A549 (cell line): ENCODE results near the gene COX11. TPM values are rescaled to one million over a fixed set of nuclear protein-coding genes. Genes with fewer than 3 reads are reported as not detected.

ENCODE experiments used
- ATAC-seq, 2 experiments: fragments of 200-7000 bp in 1 of 2; fragments of >200 bp in 1 of 2; cut with Nextera tagmentation in 1 of 2; cut with Tn5 transposase in 1 of 2; 3 replicates each; pipeline versions ENCODE4 v1.8.0 to v1.9.1; 2018 to 2020; ENCODE audit warnings: mild to moderate bottlenecking in 1 of 2, moderate library complexity in 1 of 2
- CTCF ChIA-PET: fragments of 300-600 bp; sonication (Branson Sonifier 250); formaldehyde crosslinking; extraction: SDS; loops from one replicate; lab custom pipeline; 2021; ENCODE audit warnings: antibody characterized with exemption, inconsistent platforms; lab: Yijun Ruan, JAX
- POLR2A ChIA-PET: fragments of 350-600 bp; formaldehyde crosslinking; extraction: SDS; loops from one replicate; lab custom pipeline; 2021; ENCODE audit warnings: antibody characterized with exemption, inconsistent platforms; lab: Yijun Ruan, JAX
- DNase-seq, 2 experiments: peaks; one replicate each; pipeline versions ENCODE4 v3.0.0 to v3.0.0-alpha.2; 2011 to 2016; ENCODE audit warnings: low read depth in 1 of 2, low spot score in 1 of 2
- FAIRE-seq: peaks from 2 replicates; lab custom pipeline; 2011; peaks lifted over from hg19 to GRCh38; lab: Jason Lieb, UNC
- H3K27ac ChIP-seq, 2 experiments: fragments of >200 bp; sonication (Bioruptor Twin); formaldehyde crosslinking; 3 replicates each; pipeline ENCODE4 v1.5.1; 2016 to 2017
- H3K4me1 ChIP-seq: fragments of >200 bp; sonication (Bioruptor Twin); formaldehyde crosslinking; 3 replicates; pipeline ENCODE4 v1.6.1; 2016
- H3K4me2 ChIP-seq: fragments of >200 bp; sonication (Bioruptor Twin); formaldehyde crosslinking; 3 replicates; pipeline ENCODE4 v1.6.1; 2016
- H3K4me3 ChIP-seq: fragments of >200 bp; sonication (Bioruptor Twin); formaldehyde crosslinking; 3 replicates; pipeline ENCODE4 v1.5.1; 2016
- H3K9me3 ChIP-seq: fragments of >200 bp; sonication (Bioruptor Twin); formaldehyde crosslinking; 3 replicates; pipeline ENCODE4 v1.6.1; 2016
- CBX8 ChIP-seq: fragments of 200-600 bp; sonication (generic); IDR thresholded peaks from 2 replicates; pipeline ENCODE4 v1.6.1; 2016
- CHD2 ChIP-seq: fragments of 150-350 bp; IDR thresholded peaks from 2 replicates; pipeline ENCODE4 v1.6.1; 2014; ENCODE audit warnings: low read length; ENCODE audit not compliant: partially characterized antibody
- CHD4 ChIP-seq: fragments of 200-600 bp; sonication (generic); IDR thresholded peaks from 2 replicates; pipeline ENCODE4 v1.6.1; 2016; ENCODE audit warnings: antibody characterized with exemption, mild to moderate bottlenecking, borderline replicate concordance
- EHF ChIP-seq: fragments of 250-450 bp; sonication (Bioruptor Pico); IDR thresholded peaks from 2 replicates; pipeline ENCODE4 v1.5.0; 2020; ENCODE audit warnings: mild to moderate bottlenecking
- ELK1 ChIP-seq: fragments of 150-350 bp; IDR thresholded peaks from 2 replicates; pipeline ENCODE4 v1.6.1; 2014; ENCODE audit warnings: low read depth, mild to moderate bottlenecking, low read length
- EP300 ChIP-seq, 2 experiments: fragments of >200 bp; sonication (Bioruptor Twin); formaldehyde crosslinking; IDR thresholded peaks; 2 replicates in 1 of 2; 3 replicates in 1 of 2; pipeline ENCODE4 v1.6.1; 2016 to 2017
- FOSB ChIP-seq: fragments of 250-450 bp; sonication (Bioruptor Pico); IDR thresholded peaks from 2 replicates; pipeline ENCODE4 v1.5.0; 2020; ENCODE audit warnings: mild to moderate bottlenecking, moderate library complexity
- FOXS1 ChIP-seq: fragments of 250-450 bp; sonication (Bioruptor Pico); IDR thresholded peaks from 2 replicates; pipeline ENCODE4 v1.5.0; 2020; ENCODE audit warnings: mild to moderate bottlenecking, moderate library complexity
- GATA3 ChIP-seq: IDR thresholded peaks from 2 replicates; pipeline ENCODE4 v1.6.1; 2012; ENCODE audit warnings: borderline replicate concordance
- HEYL ChIP-seq: fragments of 250-450 bp; sonication (Bioruptor Pico); IDR thresholded peaks from 2 replicates; pipeline ENCODE4 v1.8.0; 2021; ENCODE audit warnings: mild to moderate bottlenecking, moderate library complexity
- HOXB13 ChIP-seq: fragments of 250-450 bp; sonication (Bioruptor Pico); IDR thresholded peaks from 2 replicates; pipeline ENCODE4 v1.5.0; 2020; ENCODE audit warnings: low read depth, mild to moderate bottlenecking, moderate library complexity
- JUN ChIP-seq, 2 experiments: fragments of >200 bp; sonication (Bioruptor Twin); formaldehyde crosslinking; IDR thresholded peaks; 2 replicates in 1 of 2; 3 replicates in 1 of 2; pipeline ENCODE4 v1.6.1; 2016 to 2017
- JUNB ChIP-seq: fragments of >200 bp; sonication (Bioruptor Twin); formaldehyde crosslinking; IDR thresholded peaks from 2 replicates; pipeline ENCODE4 v1.6.1; 2016
- KDM1A ChIP-seq: fragments of 200-600 bp; sonication (generic); IDR thresholded peaks from 2 replicates; pipeline ENCODE4 v1.6.1; 2016; ENCODE audit warnings: low read depth, mild to moderate bottlenecking
- KDM5A ChIP-seq: fragments of 200-600 bp; sonication (generic); IDR thresholded peaks from 2 replicates; pipeline ENCODE4 v1.6.1; 2016; ENCODE audit warnings: antibody characterized with exemption, mild to moderate bottlenecking
- MAFK ChIP-seq: fragments of 450-650 bp; IDR thresholded peaks from 2 replicates; pipeline ENCODE4 v1.6.1; 2014; ENCODE audit not compliant: partially characterized antibody
- MAZ ChIP-seq: fragments of 150-350 bp; IDR thresholded peaks from 2 replicates; pipeline ENCODE4 v1.6.1; 2014; ENCODE audit warnings: antibody characterized with exemption, low read depth, low read length, borderline replicate concordance
- NPAS2 ChIP-seq: fragments of 250-450 bp; sonication (Bioruptor Pico); IDR thresholded peaks from 2 replicates; pipeline ENCODE4 v1.8.0; 2022; ENCODE audit warnings: mild to moderate bottlenecking, moderate library complexity, borderline replicate concordance
- NR3C1 ChIP-seq: fragments of >200 bp; sonication (Bioruptor Twin); formaldehyde crosslinking; IDR thresholded peaks from 3 replicates; pipeline ENCODE4 v1.6.1; 2017
- POLR2A ChIP-seq: IDR thresholded peaks from 2 replicates; pipeline ENCODE4 v1.6.1; 2012; ENCODE audit warnings: mild to moderate bottlenecking, low read length
- POLR2AphosphoS2 ChIP-seq: conservative IDR thresholded peaks from 2 replicates; pipeline ENCODE4 v1.6.1; 2012; ENCODE audit warnings: low read length, improper control_type of control experiment, inconsistent platforms
- RARB ChIP-seq: fragments of 250-450 bp; sonication (Bioruptor Pico); IDR thresholded peaks from 2 replicates; pipeline ENCODE4 v1.8.0; 2021; ENCODE audit warnings: mild to moderate bottlenecking, moderate library complexity
- RCOR1 ChIP-seq: fragments of 150-350 bp; IDR thresholded peaks from 2 replicates; pipeline ENCODE4 v1.6.1; 2014; ENCODE audit warnings: antibody characterized with exemption, low read length, low read depth
- RFX5 ChIP-seq: fragments of 450-650 bp; IDR thresholded peaks from 2 replicates; pipeline ENCODE4 v1.7.1; 2014; ENCODE audit warnings: antibody characterized with exemption, mild to moderate bottlenecking, moderate library complexity
- SREBF2 ChIP-seq: fragments of 450-650 bp; IDR thresholded peaks from 2 replicates; pipeline ENCODE4 v1.6.1; 2014; ENCODE audit warnings: mild to moderate bottlenecking, moderate library complexity
- TFCP2L1 ChIP-seq: fragments of 250-450 bp; sonication (Bioruptor Pico); IDR thresholded peaks from 2 replicates; pipeline ENCODE4 v1.5.0; 2021; ENCODE audit warnings: mild to moderate bottlenecking
- TP53 ChIP-seq: fragments of 250-450 bp; sonication (Bioruptor Pico); IDR thresholded peaks from 2 replicates; pipeline ENCODE4 v1.5.0; 2021; ENCODE audit warnings: mild to moderate bottlenecking, moderate library complexity
- USF2 ChIP-seq: fragments of 450-650 bp; IDR thresholded peaks from 2 replicates; pipeline ENCODE4 v1.6.1; 2014; ENCODE audit warnings: antibody characterized with exemption
- ZFP36 ChIP-seq: fragments of 450-650 bp; IDR thresholded peaks from 2 replicates; pipeline ENCODE4 v1.6.1; 2014; ENCODE audit warnings: borderline replicate concordance; ENCODE audit not compliant: partially characterized antibody
- ZNF302 ChIP-seq: fragments of 250-450 bp; sonication (Bioruptor Pico); IDR thresholded peaks from 2 replicates; pipeline ENCODE4 v1.9.0; 2021; ENCODE audit warnings: inconsistent platforms, mild to moderate bottlenecking, moderate library complexity
- WGBS: methylation state at CpG from one replicate; pipeline ENCODE4 v1.1.6; 2017; ENCODE audit errors: missing lambda C conversion rate; 5-methylcytosine and 5-hydroxymethylcytosine counted together
- polyA plus RNA-seq, 4 experiments: library from polyadenylated mRNA; depleted of rRNA in 3 of 4; stranded (reverse); fragments of >200 nt; fragmentation: RNase III in 1 of 4; extraction: RNeasy Plus Mini Kit Qiagen cat#74134 plus additional on column Dnase treatment in 1 of 4; gene quantifications; 2 replicates in 3 of 4; 3 replicates in 1 of 4; pipeline ENCODE4 v1.2.3, GENCODE V29; 2011 to 2017
- TF ChIP-seq, protein P1 (sequence below): IDR thresholded peaks from 2 replicates; pipeline ENCODE4 v1.6.1; 2012
- TF ChIP-seq, protein P2 (sequence below): fragments of >200 bp; sonication (Bioruptor Twin); formaldehyde crosslinking; IDR thresholded peaks from 3 replicates; pipeline ENCODE4 v1.6.1; 2016

COX11 gene
- polyA plus RNA-seq, 2 of the 4 experiments (the other 2 are of a cell fraction): 95.4 to 121 TPM

DNA sequence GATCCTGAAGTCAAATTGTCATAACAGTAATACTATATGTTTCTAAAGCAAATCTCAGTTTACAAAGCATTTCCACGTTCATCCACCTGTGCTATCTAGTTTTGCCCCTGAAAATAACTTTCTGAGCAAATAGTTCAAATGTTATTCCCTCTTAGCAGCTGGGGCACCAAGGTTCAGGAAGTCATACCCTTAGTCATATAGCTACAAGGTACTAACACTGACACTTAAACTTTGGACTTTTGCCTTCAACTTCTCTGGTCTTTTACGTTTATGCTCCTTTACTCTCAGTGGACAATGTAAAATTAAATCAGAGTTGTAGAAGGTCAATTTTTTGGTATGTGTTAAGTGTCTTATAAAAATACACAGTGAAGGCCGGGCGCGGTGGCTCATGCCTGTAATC lies 33.0 kb downstream of the COX11 start:
- no peak for FAIRE-seq
- TF ChIP-seq MAZ: no peak
- no peak for TF ChIP-seq GATA3
- no peak for TF ChIP-seq FOXS1 (CRISPR knock-in tag)
- TF ChIP-seq JUN (IDR thresholded peaks at IDR 0.05): no peak
- no peak for TF ChIP-seq ELK1
- no peak for TF ChIP-seq ZNF302
- no peak for TF ChIP-seq RARB (CRISPR knock-in tag)
- no peak for TF ChIP-seq CBX8
- Histone ChIP-seq H3K27ac (no peak overlapping the region), H3K4me1 (no peaks in the 10 kb centered on the region), H3K4me3 (no peak overlapping the region), H3K4me2 (no peak overlapping the region), H3K9me3 (no peaks in the 10 kb centered on the region)
- no peak for DNase-seq
- 93% methylated on average over 5 of the region's 5 CpGs for WGBS
- CTCF ChIA-PET: no interaction called here
- POLR2A ChIA-PET: no interaction called here
- no peak for ATAC-seq

DNA sequence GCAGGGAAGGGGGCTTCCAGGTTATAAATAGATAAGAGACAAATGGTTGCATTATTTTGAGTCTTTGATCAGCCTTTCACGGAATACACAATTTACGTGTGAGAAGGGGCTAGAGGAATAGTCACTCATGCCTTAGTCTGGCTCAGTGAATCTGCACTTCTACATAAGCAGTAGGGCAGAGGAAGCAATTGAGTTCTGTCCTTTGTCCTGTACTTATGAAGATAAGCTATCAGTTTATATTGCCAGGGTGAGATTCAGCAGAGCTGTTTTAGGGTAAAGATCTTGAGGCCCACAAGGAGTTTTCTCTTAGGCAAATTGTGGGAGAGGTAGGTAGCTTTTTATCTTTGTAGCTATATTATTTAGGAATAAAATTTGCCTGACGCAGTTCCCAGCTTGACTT lies 34.5 kb downstream of the COX11 start:
- H3K4me2 ChIP-seq: no peak overlapping the region
- WGBS: 98% methylated on average over 3 of the region's 3 CpGs
- no peaks in the 10 kb centered on the region for H3K9me3 ChIP-seq
- CTCF ChIA-PET: interaction anchor here (0.8 kb wide), 1 partner anchor 9 kb away, joined by 4 read pairs; no protein-coding TSS in a partner anchor
- TF ChIP-seq CHD4 (no peak), MAZ (no peak), TP53 (CRISPR knock-in tag) (no peak), POLR2A (no peak), NR3C1 (no peak), GATA3 (no peak), POLR2AphosphoS2 (no peak), KDM1A (no peak), JUNB (no peak), EP300 (IDR thresholded peaks at IDR 0.05) (no peak), HEYL (CRISPR knock-in tag) (no peak), RCOR1 (no peak), RARB (CRISPR knock-in tag) (no peak), EHF (CRISPR knock-in tag) (no peak), NPAS2 (no peak), RFX5 (no peak)
- TF ChIP-seq, protein P1, sequence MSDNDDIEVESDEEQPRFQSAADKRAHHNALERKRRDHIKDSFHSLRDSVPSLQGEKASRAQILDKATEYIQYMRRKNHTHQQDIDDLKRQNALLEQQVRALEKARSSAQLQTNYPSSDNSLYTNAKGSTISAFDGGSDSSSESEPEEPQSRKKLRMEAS: no peak
- TF ChIP-seq, all 56 proteins: peak for 0
- no peak overlapping the region for H3K27ac ChIP-seq
- no peak for DNase-seq
- no peaks in the 10 kb centered on the region for H3K4me1 ChIP-seq
- FAIRE-seq: no peak
- no peak for ATAC-seq
- POLR2A ChIA-PET: no interaction called here
- H3K4me3 ChIP-seq: no peak overlapping the region

DNA sequence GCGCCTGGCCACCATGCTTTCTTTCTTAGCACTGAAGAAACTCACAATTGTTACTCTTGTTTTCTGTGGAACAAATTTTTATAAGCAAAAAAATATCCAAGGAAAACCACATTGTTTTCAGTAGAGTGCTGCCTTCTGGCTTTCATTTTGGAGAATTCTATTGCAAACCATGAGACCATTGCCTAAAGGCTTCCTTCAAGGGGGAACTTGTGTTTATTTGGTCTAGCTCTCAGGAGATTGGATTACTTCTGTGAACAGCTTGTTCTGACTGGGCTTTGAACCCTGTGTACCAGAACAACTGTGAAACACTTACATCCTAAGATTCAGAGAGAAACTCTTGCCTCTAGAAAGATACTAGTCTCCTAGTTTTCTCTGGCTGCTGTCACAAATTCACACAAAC lies 35.7 kb downstream of the COX11 start:
- FAIRE-seq (no peak), ATAC-seq (no peak)

More for the DNA sequence above, 35.7 kb downstream of the COX11 start:
- Histone ChIP-seq H3K9me3 (no peaks in the 10 kb centered on the region), H3K4me2 (no peak overlapping the region), H3K4me3 (no peak overlapping the region), H3K27ac (no peak overlapping the region), H3K4me1 (no peaks in the 10 kb centered on the region)
- ChIA-PET POLR2A (no interaction called here), CTCF (no interaction called here)
- WGBS: 96% methylated on average over 1 of the region's 1 CpG
- DNase-seq: no peak
- TF ChIP-seq MAFK: no peak
- no peak for TF ChIP-seq USF2
- TF ChIP-seq CHD2: no peak
- no peak for TF ChIP-seq TFCP2L1 (CRISPR knock-in tag)
- TF ChIP-seq ELK1: no peak
- no peak for TF ChIP-seq KDM5A
- TF ChIP-seq HOXB13 (CRISPR knock-in tag): no peak
- no peak for TF ChIP-seq RFX5
- TF ChIP-seq ZFP36: no peak
- no peak for TF ChIP-seq FOSB
- no peak for TF ChIP-seq SREBF2
- TF ChIP-seq, protein P2, sequence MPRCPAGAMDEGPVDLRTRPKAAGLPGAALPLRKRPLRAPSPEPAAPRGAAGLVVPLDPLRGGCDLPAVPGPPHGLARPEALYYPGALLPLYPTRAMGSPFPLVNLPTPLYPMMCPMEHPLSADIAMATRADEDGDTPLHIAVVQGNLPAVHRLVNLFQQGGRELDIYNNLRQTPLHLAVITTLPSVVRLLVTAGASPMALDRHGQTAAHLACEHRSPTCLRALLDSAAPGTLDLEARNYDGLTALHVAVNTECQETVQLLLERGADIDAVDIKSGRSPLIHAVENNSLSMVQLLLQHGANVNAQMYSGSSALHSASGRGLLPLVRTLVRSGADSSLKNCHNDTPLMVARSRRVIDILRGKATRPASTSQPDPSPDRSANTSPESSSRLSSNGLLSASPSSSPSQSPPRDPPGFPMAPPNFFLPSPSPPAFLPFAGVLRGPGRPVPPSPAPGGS: no peak
- no peak for TF ChIP-seq HEYL (CRISPR knock-in tag)
- no peak for TF ChIP-seq POLR2A
- TF ChIP-seq, all 56 proteins: peak for 0
